ENCODE results near the gene TSPAN11. TPM values are rescaled to one million over a fixed set of nuclear protein-coding genes. Genes with fewer than 3 reads are reported as not detected.
A peak's percentile ranks its signal among the peaks of the same experiment; 100 is the strongest.

TSPAN11 gene
- total RNA-seq, 1 donor from 2014 or later: 7.7 TPM

GRCh38 chr12:30962047-30962446, 35.5 kb downstream of the TSPAN11 start:
- DNase-seq: no peak

GRCh38 chr12:30963709-30964564, 37.4 kb downstream of the TSPAN11 start:
- no peak for DNase-seq

- DNase-seq: no peak
Measured at GRCh38 chr12:30964896-30965612, 38.5 kb downstream of the TSPAN11 start.

GRCh38 chr12:30965613-30965985, 39.1 kb downstream of the TSPAN11 start:
- peak; percentile 30 for DNase-seq

- DNase-seq: no peak
Measured at GRCh38 chr12:30967026-30967425, 40.5 kb downstream of the TSPAN11 start.

GRCh38 chr12:30968211-30968610, 41.7 kb downstream of the TSPAN11 start:
- DNase-seq: no peak

GRCh38 chr12:30969006-30969405, 42.5 kb downstream of the TSPAN11 start:
- no peak for DNase-seq

GRCh38 chr12:30969606-30970395, 43.3 kb downstream of the TSPAN11 start:
- no peak for DNase-seq

GRCh38 chr12:30970559-30971197, 44.1 kb downstream of the TSPAN11 start:
- DNase-seq: peak; percentile 36

- no peak for DNase-seq
Measured at GRCh38 chr12:30972035-30972434, 45.5 kb downstream of the TSPAN11 start.

- no peak for DNase-seq
Measured at GRCh38 chr12:30973175-30973574, 46.6 kb downstream of the TSPAN11 start.

- no peak for DNase-seq
Measured at GRCh38 chr12:30973830-30974229, 47.3 kb downstream of the TSPAN11 start.

- DNase-seq: no peak
Measured at GRCh38 chr12:30974746-30975500, 48.4 kb downstream of the TSPAN11 start.

- no peak for DNase-seq
Measured at GRCh38 chr12:30975581-30975980, 49.0 kb downstream of the TSPAN11 start.

GRCh38 chr12:30976206-30976605, 49.7 kb downstream of the TSPAN11 start:
- no peak for DNase-seq

- no peak for DNase-seq
Measured at GRCh38 chr12:30977124-30977523, 50.6 kb downstream of the TSPAN11 start.

GRCh38 chr12:30977537-30978349, 51.2 kb downstream of the TSPAN11 start:
- no peak for DNase-seq

GRCh38 chr12:30978639-30979038, 52.1 kb downstream of the TSPAN11 start:
- DNase-seq: no peak

- DNase-seq: no peak
Measured at GRCh38 chr12:30979371-30980259, 53.1 kb downstream of the TSPAN11 start.
